Dedifferentiated amniotic fluid mesenchymal stem cell (primary cell): ENCODE measurements around the gene SHE.

Experiments
- DNase-seq: peaks from one replicate; pipeline ENCODE4 v3.0.0-alpha.2; 2016; ENCODE audit errors: extremely low spot score

SHE gene

DNA sequence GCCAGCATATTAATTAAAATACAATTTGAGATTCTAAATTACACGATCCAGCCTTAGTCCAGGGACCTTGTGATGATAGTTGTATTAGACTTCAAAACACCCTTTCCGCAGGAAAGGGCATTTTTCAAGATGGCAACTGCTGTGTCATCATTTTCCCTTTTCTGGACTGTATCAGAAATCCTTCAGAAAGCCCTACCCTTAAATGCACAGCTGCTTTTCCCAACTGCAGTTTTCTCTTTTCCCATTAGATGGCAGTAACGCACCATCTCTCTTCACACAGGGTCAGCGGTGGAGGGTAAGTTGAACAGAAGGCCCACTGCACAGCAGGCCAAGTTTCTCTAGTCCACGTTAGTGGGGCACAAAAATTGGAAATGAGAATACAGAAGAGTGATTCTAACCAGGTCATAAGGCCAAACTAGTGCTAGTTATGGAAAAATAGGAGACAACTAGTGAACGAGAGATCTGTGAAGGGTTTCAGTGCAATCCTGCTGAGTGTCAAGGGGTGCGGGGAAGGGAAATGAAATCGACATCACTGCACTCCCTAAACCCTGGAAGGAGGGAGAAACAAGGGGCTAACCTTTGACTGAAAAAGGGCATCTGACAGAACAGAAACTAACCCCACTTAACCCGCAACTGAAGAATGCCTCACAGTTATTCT lies 22.3 kb downstream of the SHE start:
- peak; percentile 91 for DNase-seq

- no peak for DNase-seq
Observed at GRCh38 chr1:154478639-154479038, 23.6 kb downstream of the SHE start.

- DNase-seq = no peak
Observed at GRCh38 chr1:154478013-154478412, 24.2 kb downstream of the SHE start.

DNA sequence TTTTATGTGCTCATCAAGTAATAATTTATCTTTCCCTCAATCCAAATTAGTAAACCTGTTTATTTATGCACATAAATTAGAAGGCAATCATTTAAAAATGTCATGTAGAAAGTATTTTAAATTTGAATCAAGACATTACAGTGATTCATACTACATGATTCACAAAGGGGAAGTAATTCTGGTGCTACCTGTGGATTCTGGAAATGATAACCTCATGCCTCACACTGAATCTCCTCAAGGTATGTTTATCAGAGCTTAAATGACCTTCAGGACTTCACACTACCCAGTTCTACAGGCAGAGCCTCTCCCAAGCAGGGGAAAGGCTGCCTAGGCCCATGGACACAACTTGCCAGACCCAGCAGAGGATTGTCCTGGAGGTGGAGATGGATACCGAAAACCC lies 25.4 kb downstream of the SHE start:
- DNase-seq = no peak

- DNase-seq = peak; percentile 49
Observed at GRCh38 chr1:154474802-154475201, 27.4 kb downstream of the SHE start.

DNA sequence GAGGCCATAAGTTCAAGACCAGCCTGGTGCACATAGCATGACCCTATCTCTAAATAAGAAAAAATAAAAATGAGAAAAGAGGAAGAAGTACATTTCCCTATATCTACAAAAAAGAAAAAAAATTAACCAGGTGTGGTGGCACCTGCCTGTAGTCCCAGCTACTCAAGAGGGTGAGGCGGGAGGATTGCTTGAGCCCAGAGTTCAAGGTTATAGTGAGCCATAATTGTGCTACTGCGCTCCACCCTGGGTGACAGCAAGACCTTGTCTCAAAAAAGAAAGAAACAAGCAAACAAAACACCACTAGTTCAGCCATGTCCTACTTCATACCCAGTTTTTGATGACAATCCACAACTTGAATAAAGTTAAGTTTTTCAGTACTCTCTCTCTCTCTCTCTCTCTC lies 30.9 kb downstream of the SHE start:
- no peak for DNase-seq

- no peak for DNase-seq
Observed at GRCh38 chr1:154469844-154470560, 32.2 kb downstream of the SHE start.

GRCh38 chr1:154468535-154469250 lies 33.5 kb downstream of the SHE start:
- no peak for DNase-seq

- DNase-seq = no peak
Observed at GRCh38 chr1:154467434-154468102, 34.6 kb downstream of the SHE start.

DNA sequence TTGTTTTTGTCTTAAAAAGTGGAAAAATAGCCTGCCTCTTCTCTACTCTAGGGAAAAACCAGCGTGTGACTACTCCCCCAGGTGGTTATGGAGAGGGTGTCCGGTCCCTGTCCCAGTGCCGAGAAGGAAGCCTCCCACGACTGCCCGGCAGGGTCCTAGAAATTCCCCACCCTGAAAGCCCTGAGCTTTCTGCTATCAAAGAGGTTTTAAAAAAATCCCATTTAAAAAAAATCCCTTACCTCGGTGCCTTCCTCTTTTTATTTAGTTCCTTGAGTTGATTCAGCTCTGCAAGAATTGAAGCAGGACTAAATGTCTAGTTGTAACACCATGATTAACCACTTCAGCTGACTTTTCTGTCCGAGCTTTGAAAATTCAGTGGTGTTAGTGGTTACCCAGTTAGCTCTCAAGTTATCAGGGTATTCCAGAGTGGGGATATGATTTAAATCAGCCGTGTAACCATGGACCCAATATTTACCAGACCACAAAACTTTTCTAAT lies 35.2 kb downstream of the SHE start:
- DNase-seq = no peak

- no peak for DNase-seq
Observed at GRCh38 chr1:154466206-154466605, 36.0 kb downstream of the SHE start.

DNA sequence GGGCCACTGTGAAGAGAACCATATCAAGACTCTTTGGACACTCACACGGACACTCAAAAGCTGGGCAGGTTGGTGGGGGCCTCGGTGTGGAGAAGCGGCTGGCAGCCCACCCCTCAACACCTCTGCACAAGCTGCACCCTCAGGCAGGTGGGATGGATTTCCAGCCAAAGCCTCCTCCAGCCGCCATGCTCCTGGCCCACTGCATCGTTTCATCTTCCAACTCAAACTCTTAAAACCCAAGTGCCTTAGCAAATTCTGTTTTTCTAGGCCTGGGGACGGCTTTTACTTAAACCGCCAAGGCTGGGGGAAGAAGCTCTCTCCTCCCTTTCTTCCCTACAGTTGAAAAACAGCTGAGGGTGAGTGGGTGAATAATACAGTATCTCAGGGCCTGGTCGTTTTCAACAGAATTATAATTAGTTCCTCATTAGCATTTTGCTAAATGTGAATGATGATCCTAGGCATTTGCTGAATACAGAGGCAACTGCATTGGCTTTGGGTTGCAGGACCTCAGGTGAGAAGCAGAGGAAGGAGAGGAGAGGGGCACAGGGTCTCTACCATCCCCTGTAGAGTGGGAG lies 36.5 kb downstream of the SHE start:
- DNase-seq = no peak

- no peak for DNase-seq
Observed at GRCh38 chr1:154463512-154463990, 38.7 kb downstream of the SHE start.

DNA sequence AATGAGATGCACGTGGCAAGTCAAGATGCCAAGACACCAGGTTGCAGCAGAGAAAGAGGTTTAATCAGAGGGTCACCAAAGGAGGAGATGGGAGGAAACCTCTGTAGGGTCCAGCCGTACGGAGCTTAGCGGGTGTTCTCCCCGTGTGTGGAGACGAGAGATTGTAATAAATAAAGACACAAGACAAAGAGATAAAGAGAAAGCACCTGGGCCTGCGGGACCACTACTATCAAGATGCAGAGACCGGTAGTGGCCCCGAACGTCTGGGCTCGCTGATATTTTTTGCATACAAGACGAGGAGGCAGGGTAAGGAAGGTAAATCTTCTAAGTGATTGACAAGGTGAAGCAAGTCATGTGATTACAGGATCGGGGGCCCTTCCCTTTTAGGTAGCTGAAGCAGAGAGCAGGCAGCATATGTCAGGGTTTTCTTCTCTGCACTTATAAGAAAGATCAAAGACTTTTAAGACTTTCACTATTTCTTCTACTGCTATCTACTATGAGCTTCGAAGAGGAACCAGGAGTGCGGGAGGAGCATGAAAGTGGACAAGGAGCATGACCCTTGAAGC lies 41.4 kb downstream of the SHE start:
- no peak for DNase-seq

DNA sequence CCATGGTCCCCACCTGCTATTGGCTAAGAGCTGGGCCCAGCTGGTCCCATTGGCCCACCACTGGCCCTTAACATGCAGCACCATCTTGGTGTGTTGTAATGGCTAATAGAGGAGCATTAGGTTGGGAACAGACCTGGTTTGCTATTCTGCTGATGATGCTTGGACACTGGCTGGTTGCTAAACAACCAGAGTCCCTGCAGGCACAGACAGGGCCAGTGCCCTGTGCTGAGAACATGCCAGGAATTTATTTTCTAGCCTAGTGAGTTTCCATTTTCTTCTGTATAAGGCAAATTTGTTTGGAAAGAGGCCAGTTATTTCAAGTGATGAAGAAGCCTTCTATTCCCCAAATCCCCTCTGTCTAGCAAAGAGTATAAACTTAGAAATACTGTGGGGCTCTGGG lies 43.1 kb downstream of the SHE start:
- DNase-seq = no peak

DNA sequence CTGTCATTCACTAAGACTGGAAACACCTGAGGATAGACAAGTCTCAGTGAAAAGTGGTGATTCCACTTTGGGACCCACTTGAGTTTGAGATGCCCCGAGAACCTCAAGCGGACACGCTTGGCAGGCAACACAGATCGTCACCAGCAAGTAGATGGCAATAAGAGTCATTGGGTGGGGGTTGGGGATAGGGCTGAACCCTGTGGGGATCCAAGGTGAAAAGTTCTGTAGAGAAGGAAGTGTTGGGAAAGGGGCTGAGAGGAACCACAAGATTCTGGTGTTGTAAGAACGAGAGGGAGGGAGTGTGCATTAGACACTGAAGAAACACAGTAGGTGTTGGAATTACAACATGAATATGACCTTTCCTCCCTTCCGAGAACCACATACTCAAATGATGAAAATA lies 45.6 kb downstream of the SHE start:
- DNase-seq = no peak

GRCh38 chr1:154454386-154455120 lies 47.7 kb downstream of the SHE start:
- no peak for DNase-seq

DNA sequence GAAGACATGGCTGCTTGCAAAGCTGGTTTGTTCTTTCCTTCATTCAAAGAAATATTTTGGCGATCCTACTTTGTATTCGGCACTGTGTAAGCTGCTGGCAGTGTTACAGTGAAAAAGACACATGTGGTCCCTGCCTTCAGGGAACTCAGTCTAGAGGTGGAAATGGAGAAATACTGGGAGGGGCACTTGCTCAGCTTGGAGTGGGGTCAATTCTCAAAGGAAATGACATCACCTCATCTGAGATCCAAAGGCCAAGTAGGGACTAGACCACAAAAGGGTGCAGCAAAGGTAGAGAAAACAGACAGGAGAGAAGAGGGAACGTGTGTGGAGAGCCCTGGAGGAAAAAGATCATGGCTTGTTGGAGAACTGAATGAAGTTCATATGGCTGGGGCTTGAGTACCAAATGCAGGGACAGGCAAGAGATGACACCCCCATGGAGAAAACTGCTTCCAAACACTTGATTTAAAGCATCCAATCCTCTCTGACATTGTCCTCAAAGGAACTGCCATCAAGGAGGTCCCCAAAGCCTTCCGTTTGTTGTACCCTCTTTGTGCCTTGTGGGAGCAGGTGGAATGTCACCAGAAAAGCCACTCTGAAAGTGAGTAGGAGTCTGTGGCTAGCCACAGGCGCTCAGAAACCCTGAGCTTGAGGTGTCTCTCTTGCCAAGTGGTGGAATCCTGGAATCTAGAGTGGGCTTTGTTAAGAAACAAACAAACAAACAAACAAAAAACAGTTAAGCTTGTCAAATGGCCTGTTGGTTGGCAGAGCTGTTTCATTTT lies 48.4 kb downstream of the SHE start:
- DNase-seq = peak; percentile 25

- DNase-seq = no peak
Observed at GRCh38 chr1:154453161-154453560, 49.1 kb downstream of the SHE start.

- no peak for DNase-seq
Observed at GRCh38 chr1:154448331-154448811, 53.8 kb downstream of the SHE start.
